K562 (cell line): Measurements from ENCODE around the gene SLC4A5. TPM values are rescaled to one million over a fixed set of nuclear protein-coding genes. Genes with fewer than 3 reads are reported as not detected.

Source experiments
- BDP1 ChIP-seq: IDR thresholded peaks from 3 replicates; pipeline ENCODE4 v1.6.1; 2011; ENCODE audit not compliant: insufficient read length, insufficient read depth
- BRD9 ChIP-seq: fragments of 450-650 bp; IDR thresholded peaks from 2 replicates; pipeline ENCODE4 v1.6.1; 2018; ENCODE audit warnings: low read depth; ENCODE audit not compliant: partially characterized antibody
- KLF1 ChIP-seq: fragments of 450-650 bp; IDR thresholded peaks from 2 replicates; pipeline ENCODE4 v1.6.1; 2016; ENCODE audit warnings: missing genetic modification characterization, missing compliant biosample characterization
- SAFB ChIP-seq: fragments of 200-400 bp; formaldehyde crosslinking; IDR thresholded peaks from 2 replicates; pipeline ENCODE4 v1.6.1; 2017; ENCODE audit warnings: low read depth, low read length, borderline replicate concordance
- ZC3H4 ChIP-seq: sonication (generic); formaldehyde crosslinking; IDR thresholded peaks from 2 replicates; pipeline ENCODE4 v1.9.0; 2021; ENCODE audit warnings: missing genetic modification reagents, borderline replicate concordance
- ZNF121 ChIP-seq: sonication (generic); formaldehyde crosslinking; conservative IDR thresholded peaks from 2 replicates; pipeline ENCODE4 v1.8.0; 2022; ENCODE audit warnings: missing genetic modification reagents
- polyA plus RNA-seq, 8 experiments: library from polyadenylated mRNA; depleted of rRNA in 4 of 8; stranded (reverse) in 5 of 8; unstranded in 3 of 8; fragments of >200 nt; fragmentation: Nextera tagmentation in 2 of 8; fragmentation: Illumina TruSeq in 1 of 8; extraction: Ambion mirVana in 2 of 8; extraction: Trizol in 1 of 8; gene quantifications; 2 replicates each; pipeline versions ENCODE4 v1.2.1 to v1.2.3, GENCODE V29; 2011 to 2014; ENCODE audit warnings: inconsistent platforms in 1 of 8, missing spikeins in 1 of 8
- total RNA-seq, 7 experiments: library from RNA; depleted of rRNA in 6 of 7; stranded (reverse); fragments of >200 nt in 6 of 7; fragmentation: Illumina TruSeq in 2 of 7; extraction: Trizol in 2 of 7; gene quantifications; 2 replicates each; pipeline versions ENCODE4 v1.2.1 to v1.2.3, GENCODE V29; 2011 to 2021; ENCODE audit warnings: low replicate concordance in 1 of 7
- TF ChIP-seq, protein P1 (sequence below): fragments of 150-350 bp; IDR thresholded peaks from 2 replicates; pipeline ENCODE4 v1.6.1; 2014; ENCODE audit warnings: low read depth, mild to moderate bottlenecking, low read length, borderline replicate concordance
- TF ChIP-seq, protein P2 (sequence below): fragments of 450-650 bp; IDR thresholded peaks from 2 replicates; pipeline ENCODE4 v1.7.0; 2016; ENCODE audit warnings: borderline replicate concordance

SLC4A5 gene
- total and polyA plus RNA-seq, 9 of the 15 experiments (the other 6 are each of a cell fraction or from before 2014, with no cell fraction given): 0.03 to 0.77 (median 0.14) TPM; not detected in 1

DNA sequence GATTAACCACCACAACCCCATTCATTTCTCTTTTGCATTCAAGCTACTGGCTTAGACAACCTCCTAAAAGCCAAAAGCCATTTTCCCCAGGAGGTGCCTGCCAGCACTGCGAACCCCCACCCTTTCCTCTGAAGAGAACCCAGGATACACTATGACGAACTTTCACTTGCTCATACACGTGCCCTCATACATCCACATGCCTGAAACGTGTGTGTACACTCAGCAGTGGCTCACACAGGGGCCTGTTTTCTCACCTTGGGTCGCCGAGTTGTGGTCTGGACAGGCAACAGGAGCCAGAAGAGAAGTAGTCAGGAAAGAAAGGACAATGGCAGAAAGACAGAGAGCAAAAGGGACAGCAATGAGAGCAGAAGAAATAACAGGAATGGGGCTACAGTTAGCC lies 29.5 kb upstream of the SLC4A5 start (continued):
- TF ChIP-seq, protein P1, sequence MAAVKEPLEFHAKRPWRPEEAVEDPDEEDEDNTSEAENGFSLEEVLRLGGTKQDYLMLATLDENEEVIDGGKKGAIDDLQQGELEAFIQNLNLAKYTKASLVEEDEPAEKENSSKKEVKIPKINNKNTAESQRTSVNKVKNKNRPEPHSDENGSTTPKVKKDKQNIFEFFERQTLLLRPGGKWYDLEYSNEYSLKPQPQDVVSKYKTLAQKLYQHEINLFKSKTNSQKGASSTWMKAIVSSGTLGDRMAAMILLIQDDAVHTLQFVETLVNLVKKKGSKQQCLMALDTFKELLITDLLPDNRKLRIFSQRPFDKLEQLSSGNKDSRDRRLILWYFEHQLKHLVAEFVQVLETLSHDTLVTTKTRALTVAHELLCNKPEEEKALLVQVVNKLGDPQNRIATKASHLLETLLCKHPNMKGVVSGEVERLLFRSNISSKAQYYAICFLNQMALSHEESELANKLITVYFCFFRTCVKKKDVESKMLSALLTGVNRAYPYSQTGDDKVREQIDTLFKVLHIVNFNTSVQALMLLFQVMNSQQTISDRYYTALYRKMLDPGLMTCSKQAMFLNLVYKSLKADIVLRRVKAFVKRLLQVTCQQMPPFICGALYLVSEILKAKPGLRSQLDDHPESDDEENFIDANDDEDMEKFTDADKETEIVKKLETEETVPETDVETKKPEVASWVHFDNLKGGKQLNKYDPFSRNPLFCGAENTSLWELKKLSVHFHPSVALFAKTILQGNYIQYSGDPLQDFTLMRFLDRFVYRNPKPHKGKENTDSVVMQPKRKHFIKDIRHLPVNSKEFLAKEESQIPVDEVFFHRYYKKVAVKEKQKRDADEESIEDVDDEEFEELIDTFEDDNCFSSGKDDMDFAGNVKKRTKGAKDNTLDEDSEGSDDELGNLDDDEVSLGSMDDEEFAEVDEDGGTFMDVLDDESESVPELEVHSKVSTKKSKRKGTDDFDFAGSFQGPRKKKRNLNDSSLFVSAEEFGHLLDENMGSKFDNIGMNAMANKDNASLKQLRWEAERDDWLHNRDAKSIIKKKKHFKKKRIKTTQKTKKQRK: no peak
- no peak for TF ChIP-seq ZC3H4 (CRISPR knock-in tag)
- no peak for TF ChIP-seq ZNF121 (CRISPR knock-in tag)
- TF ChIP-seq BDP1: no peak
- TF ChIP-seq, protein P2, sequence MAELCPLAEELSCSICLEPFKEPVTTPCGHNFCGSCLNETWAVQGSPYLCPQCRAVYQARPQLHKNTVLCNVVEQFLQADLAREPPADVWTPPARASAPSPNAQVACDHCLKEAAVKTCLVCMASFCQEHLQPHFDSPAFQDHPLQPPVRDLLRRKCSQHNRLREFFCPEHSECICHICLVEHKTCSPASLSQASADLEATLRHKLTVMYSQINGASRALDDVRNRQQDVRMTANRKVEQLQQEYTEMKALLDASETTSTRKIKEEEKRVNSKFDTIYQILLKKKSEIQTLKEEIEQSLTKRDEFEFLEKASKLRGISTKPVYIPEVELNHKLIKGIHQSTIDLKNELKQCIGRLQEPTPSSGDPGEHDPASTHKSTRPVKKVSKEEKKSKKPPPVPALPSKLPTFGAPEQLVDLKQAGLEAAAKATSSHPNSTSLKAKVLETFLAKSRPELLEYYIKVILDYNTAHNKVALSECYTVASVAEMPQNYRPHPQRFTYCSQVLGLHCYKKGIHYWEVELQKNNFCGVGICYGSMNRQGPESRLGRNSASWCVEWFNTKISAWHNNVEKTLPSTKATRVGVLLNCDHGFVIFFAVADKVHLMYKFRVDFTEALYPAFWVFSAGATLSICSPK: no peak
- no peak for TF ChIP-seq BRD9
- TF ChIP-seq SAFB: no peak
- no peak for TF ChIP-seq KLF1 (tag)
